ENCODE measurements around the gene CREB3L2. TPM values are rescaled to one million over a fixed set of nuclear protein-coding genes. Genes with fewer than 3 reads are reported as not detected.

The CREB3L2 gene
- total RNA-seq, 2 experiments from 2014 or later, result 24.4 to 28.7 TPM

DNA sequence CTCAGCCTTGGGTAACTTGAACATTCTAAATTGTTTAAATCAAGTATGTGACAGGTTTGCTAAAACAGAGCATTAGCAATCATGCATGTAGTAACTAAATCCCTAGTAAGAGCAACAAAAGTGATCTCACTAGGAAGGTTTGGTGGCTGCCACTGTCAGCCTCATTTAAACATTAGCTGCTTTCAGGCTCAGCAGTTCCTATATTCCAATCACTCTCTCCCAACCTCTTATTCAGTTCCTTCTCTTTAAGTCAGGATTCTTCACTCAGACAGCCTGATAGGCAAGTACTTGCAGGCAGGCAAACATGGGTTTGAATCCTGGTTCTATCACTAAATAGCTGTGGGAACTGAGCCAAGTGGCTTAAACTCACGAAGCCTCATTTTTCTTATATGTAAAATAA lies 3.6 kb downstream of the CREB3L2 start:
- Mint-ChIP-seq H3K4me3 (no peak overlapping the region), H3K4me1 (peaks cover 36% of the 10 kb centered on the region), H3K36me3 (ENCODE audit: low read depth) (peaks cover 9% of the 10 kb centered on the region), H3K27ac (no peak overlapping the region), H3K27me3 (no peaks in the 10 kb centered on the region), H3K9me3 (ENCODE audit: low read depth) (no peaks in the 10 kb centered on the region)
- DNase-seq (no peak), ATAC-seq (no peak)
- POLR2A ChIA-PET, result no interaction called here
- intact Hi-C loops (cut with DNase I, micrococcal nuclease), result no loop called here
- CTCF ChIA-PET, result interaction anchor here (1.0 to 1.5 kb wide), 3 partner anchors 9 to 98 kb away, joined by 3 to 5 read pairs (median 3); no protein-coding TSS in a partner anchor

GRCh38 chr7:137996871-137997270 lies 5.0 kb downstream of the CREB3L2 start:
- H3K36me3 Mint-ChIP-seq (ENCODE audit: low read depth), result peaks cover 9% of the 10 kb centered on the region
- ATAC-seq (no peak), DNase-seq (no peak)
- H3K27ac Mint-ChIP-seq, result no peak overlapping the region
- CTCF ChIA-PET, result interaction anchor here (1.5 to 1.6 kb wide), 2 partner anchors 12 to 30 kb away, joined by 3 to 4 read pairs; no protein-coding TSS in a partner anchor
- H3K27me3 Mint-ChIP-seq, result no peaks in the 10 kb centered on the region
- POLR2A ChIA-PET, result no interaction called here
- H3K9me3 Mint-ChIP-seq (ENCODE audit: low read depth), result no peaks in the 10 kb centered on the region
- intact Hi-C loops (cut with DNase I, micrococcal nuclease), result no loop called here
- peaks cover 46% of the 10 kb centered on the region for H3K4me1 Mint-ChIP-seq
- H3K4me3 Mint-ChIP-seq, result no peak overlapping the region

DNA sequence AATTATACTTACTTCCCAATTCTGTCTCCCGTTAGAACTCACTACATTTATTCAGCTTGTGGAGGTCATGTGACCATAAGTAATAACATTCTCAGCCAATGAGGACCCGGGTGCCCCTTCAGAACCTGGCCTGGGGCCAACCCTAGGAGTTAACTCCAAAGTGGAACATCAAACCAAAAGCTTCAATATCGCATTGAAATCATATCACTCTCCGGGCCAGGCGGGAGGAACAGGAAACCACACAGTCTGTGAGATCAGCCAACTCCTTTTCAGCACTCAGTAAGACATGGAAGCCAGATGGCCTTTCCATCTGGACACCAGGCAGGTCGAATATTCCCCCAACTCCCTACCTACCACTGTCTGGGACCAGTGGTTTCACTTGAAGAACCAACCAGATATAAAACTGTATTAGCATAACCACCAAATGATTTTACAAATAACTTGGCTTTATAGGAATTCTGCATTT lies 5.5 kb downstream of the CREB3L2 start:
- intact Hi-C loops (cut with DNase I, micrococcal nuclease), result no loop called here
- ChIA-PET CTCF (interaction anchor here (1.5 to 1.6 kb wide), 2 partner anchors 12 to 30 kb away, joined by 3 to 4 read pairs; no protein-coding TSS in a partner anchor), POLR2A (no interaction called here)
- Mint-ChIP-seq H3K36me3 (ENCODE audit: low read depth) (peaks cover 9% of the 10 kb centered on the region), H3K27ac (no peak overlapping the region), H3K4me1 (peaks cover 48% of the 10 kb centered on the region), H3K4me3 (no peak overlapping the region), H3K9me3 (ENCODE audit: low read depth) (no peaks in the 10 kb centered on the region), H3K27me3 (no peaks in the 10 kb centered on the region)
- ATAC-seq (no peak), DNase-seq (no peak)

GRCh38 chr7:137994216-137994615 lies 7.7 kb downstream of the CREB3L2 start:
- POLR2A ChIA-PET, result interaction anchor here (0.5 kb wide), 1 partner anchor 172 kb away, joined by 4 read pairs; no protein-coding TSS in a partner anchor

GRCh38 chr7:137993395-137993743 lies 8.5 kb downstream of the CREB3L2 start:
- CTCF ChIA-PET, result interaction anchor here (2.2 to 4.9 kb wide), 2 partner anchors 10 to 90 kb away, joined by 9 to 29 read pairs; partner anchors contain the start of gene CREB3L2
- Mint-ChIP-seq H3K4me3 (no peak overlapping the region), H3K36me3 (ENCODE audit: low read depth) (peaks cover 6% of the 10 kb centered on the region), H3K4me1 (peaks cover 27% of the 10 kb centered on the region), H3K27ac (peak overlapping the region; percentile 32), H3K27me3 (no peaks in the 10 kb centered on the region), H3K9me3 (ENCODE audit: low read depth) (no peaks in the 10 kb centered on the region)
- intact Hi-C loops (cut with DNase I, micrococcal nuclease), result no loop called here
- DNase-seq (no peak), ATAC-seq (no peak)
- POLR2A ChIA-PET, result interaction anchor here (0.5 kb wide), 1 partner anchor 171 kb away, joined by 4 read pairs; no protein-coding TSS in a partner anchor

More at GRCh38 chr7:137994216-137994615, 7.7 kb downstream of the CREB3L2 start:
- CTCF ChIA-PET, result interaction anchor here (1.0 to 4.9 kb wide), 2 partner anchors 9 to 15 kb away, joined by 3 to 29 read pairs; partner anchors contain the start of gene CREB3L2
- no peak for ATAC-seq
- peaks cover 9% of the 10 kb centered on the region for H3K36me3 Mint-ChIP-seq (ENCODE audit: low read depth)
- no peaks in the 10 kb centered on the region for H3K9me3 Mint-ChIP-seq (ENCODE audit: low read depth)
- intact Hi-C loops (cut with DNase I, micrococcal nuclease), result no loop called here
- no peak overlapping the region for H3K27ac Mint-ChIP-seq
- H3K4me3 Mint-ChIP-seq, result no peak overlapping the region
- H3K4me1 Mint-ChIP-seq, result peaks cover 33% of the 10 kb centered on the region
- no peaks in the 10 kb centered on the region for H3K27me3 Mint-ChIP-seq
- DNase-seq, result no peak

- CTCF ChIA-PET, result interaction anchor here (0.8 to 4.9 kb wide), 4 partner anchors 10 to 89 kb away, joined by 3 to 29 read pairs (median 6); partner anchors contain the start of gene CREB3L2
- POLR2A ChIA-PET, result interaction anchor here (0.6 kb wide), 1 partner anchor 883 kb away, joined by 4 read pairs; no protein-coding TSS in a partner anchor
- Mint-ChIP-seq H3K27ac (peak overlapping the region; percentile 32), H3K36me3 (ENCODE audit: low read depth) (peaks cover 6% of the 10 kb centered on the region), H3K27me3 (no peaks in the 10 kb centered on the region), H3K4me1 (peaks cover 27% of the 10 kb centered on the region), H3K9me3 (ENCODE audit: low read depth) (no peaks in the 10 kb centered on the region), H3K4me3 (no peak overlapping the region)
- DNase-seq (peak; percentile 58), ATAC-seq (peak; percentile 95)
- intact Hi-C loops (cut with DNase I, micrococcal nuclease), result no loop called here
Observed at GRCh38 chr7:137992550-137993394, 9.1 kb downstream of the CREB3L2 start.

- Mint-ChIP-seq H3K27me3 (no peaks in the 10 kb centered on the region), H3K4me1 (peaks cover 27% of the 10 kb centered on the region), H3K27ac (no peak overlapping the region), H3K4me3 (no peak overlapping the region), H3K9me3 (ENCODE audit: low read depth) (no peaks in the 10 kb centered on the region), H3K36me3 (ENCODE audit: low read depth) (peaks cover 5% of the 10 kb centered on the region)
- ChIA-PET CTCF (interaction anchor here (0.7 to 4.9 kb wide), 6 partner anchors 8 to 89 kb away, joined by 3 to 29 read pairs (median 3); partner anchors contain the start of gene CREB3L2), POLR2A (interaction anchor here (0.6 kb wide), 1 partner anchor 67 kb away, joined by 6 read pairs; no protein-coding TSS in a partner anchor)
- intact Hi-C loops (cut with DNase I, micrococcal nuclease), result no loop called here
- DNase-seq, result no peak
- ATAC-seq, result no peak
Observed at GRCh38 chr7:137992104-137992549, 9.8 kb downstream of the CREB3L2 start.

DNA sequence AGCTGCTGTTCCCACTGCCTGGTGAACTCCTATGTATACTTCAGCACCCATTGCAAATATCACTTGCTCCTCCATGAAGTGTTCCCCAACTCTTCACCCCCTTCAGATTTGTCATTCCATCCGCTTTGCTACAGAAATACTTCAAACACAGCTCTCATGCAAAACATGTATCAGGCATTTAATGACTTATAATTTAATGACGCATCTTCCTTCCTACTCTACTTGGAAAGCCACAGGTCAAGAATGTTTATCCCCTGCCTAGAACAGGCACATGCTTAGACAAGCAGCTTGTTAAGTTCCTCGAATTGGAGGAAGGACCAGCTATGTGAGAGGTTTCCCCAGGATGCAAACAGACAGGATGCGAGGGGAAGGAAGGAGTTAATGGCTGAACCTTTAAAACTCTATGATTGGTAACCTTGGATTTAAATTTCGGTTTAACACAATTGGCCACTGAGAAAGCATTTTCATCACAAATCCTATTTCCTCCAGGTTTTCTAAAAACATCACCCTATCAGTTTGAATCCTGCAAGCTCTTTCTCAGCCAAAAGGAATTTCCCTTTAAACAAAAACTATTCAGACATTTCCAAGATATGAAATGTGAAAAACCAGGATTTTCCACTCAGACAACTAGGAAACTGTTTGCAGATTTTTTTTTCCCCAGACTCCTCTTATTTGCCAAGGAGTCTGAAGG lies 11.5 kb downstream of the CREB3L2 start:
- Mint-ChIP-seq H3K36me3 (ENCODE audit: low read depth) (no peaks in the 10 kb centered on the region), H3K9me3 (ENCODE audit: low read depth) (no peaks in the 10 kb centered on the region), H3K4me3 (no peak overlapping the region), H3K4me1 (peaks cover 19% of the 10 kb centered on the region), H3K27me3 (no peaks in the 10 kb centered on the region), H3K27ac (no peak overlapping the region)
- intact Hi-C loops (cut with DNase I, micrococcal nuclease), result no loop called here
- ChIA-PET CTCF (no interaction called here), POLR2A (no interaction called here)
- no peak for ATAC-seq
- DNase-seq, result no peak

- no peak for DNase-seq
- Mint-ChIP-seq H3K4me1 (peaks cover 19% of the 10 kb centered on the region), H3K4me3 (no peak overlapping the region), H3K36me3 (ENCODE audit: low read depth) (peaks cover 4% of the 10 kb centered on the region), H3K9me3 (ENCODE audit: low read depth) (no peaks in the 10 kb centered on the region), H3K27me3 (no peaks in the 10 kb centered on the region), H3K27ac (no peak overlapping the region)
- intact Hi-C loops (cut with DNase I, micrococcal nuclease), result no loop called here
- ChIA-PET CTCF (no interaction called here), POLR2A (no interaction called here)
- no peak for ATAC-seq
Observed at GRCh38 chr7:137989590-137989989, 12.3 kb downstream of the CREB3L2 start.

DNA sequence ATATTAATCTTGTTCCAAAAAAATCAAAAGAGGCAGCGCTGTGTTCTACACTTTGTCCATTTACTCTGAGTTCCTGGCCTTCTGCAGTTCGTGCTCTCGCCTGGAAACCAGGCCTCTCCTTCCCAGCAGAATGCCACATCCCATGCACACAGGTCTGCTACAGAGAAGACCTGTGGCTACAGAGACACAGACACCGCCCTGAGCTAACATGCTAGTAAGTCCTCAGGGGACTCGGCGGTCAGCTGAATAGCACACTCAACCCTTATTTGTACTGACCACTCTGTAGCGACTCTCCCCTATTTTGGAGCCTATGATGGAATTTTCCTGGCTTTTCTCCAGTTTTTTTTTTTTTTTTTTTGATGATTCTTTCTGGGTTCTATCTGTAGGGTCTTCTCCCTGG lies 12.8 kb downstream of the CREB3L2 start:
- POLR2A ChIA-PET, result no interaction called here
- no peaks in the 10 kb centered on the region for H3K9me3 Mint-ChIP-seq (ENCODE audit: low read depth)
- no peak overlapping the region for H3K27ac Mint-ChIP-seq
- ATAC-seq, result no peak
- H3K27me3 Mint-ChIP-seq, result no peaks in the 10 kb centered on the region
- intact Hi-C loops (cut with DNase I, micrococcal nuclease), result no loop called here
- DNase-seq, result no peak
- peaks cover 8% of the 10 kb centered on the region for H3K36me3 Mint-ChIP-seq (ENCODE audit: low read depth)
- H3K4me3 Mint-ChIP-seq, result no peak overlapping the region
- peaks cover 19% of the 10 kb centered on the region for H3K4me1 Mint-ChIP-seq
- CTCF ChIA-PET, result no interaction called here

DNA sequence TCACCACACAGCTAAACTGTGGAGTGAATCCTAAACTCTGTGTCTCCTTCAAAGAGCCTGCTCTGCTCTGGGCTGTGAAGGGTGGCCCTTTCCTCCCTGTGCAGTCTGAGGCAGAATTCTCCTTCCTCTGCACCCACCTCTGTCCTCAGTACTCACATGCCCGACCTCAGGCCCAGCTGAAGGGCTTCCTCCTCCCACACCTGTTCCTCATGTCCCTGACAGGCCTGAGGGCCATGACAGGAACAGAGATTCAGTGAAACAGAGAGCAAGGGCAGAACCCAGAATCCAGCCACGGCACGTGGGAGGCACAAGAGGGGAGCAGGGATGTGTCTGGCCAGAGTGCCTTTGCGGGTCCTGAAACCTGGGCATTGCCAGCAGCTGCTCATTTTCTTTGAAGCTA lies 13.9 kb downstream of the CREB3L2 start:
- Mint-ChIP-seq H3K9me3 (ENCODE audit: low read depth) (peaks cover 1% of the 10 kb centered on the region), H3K27ac (no peak overlapping the region), H3K27me3 (no peaks in the 10 kb centered on the region), H3K4me1 (peaks cover 15% of the 10 kb centered on the region), H3K36me3 (ENCODE audit: low read depth) (peaks cover 14% of the 10 kb centered on the region), H3K4me3 (no peak overlapping the region)
- POLR2A ChIA-PET, result no interaction called here
- CTCF ChIA-PET, result interaction anchor here (0.9 to 2.1 kb wide), 2 partner anchors 14 to 21 kb away, joined by 4 to 7 read pairs; partner anchors contain the start of gene CREB3L2
- DNase-seq (no peak), ATAC-seq (no peak)
- intact Hi-C loops (cut with DNase I, micrococcal nuclease), result no loop called here

All from activated CD4-positive, alpha-beta T cell treated with anti-CD3 and anti-CD28 coated beads for 36 hours (primary cell).